Astrocyte of the cerebellum (primary cell): ENCODE data around the gene ASB7.

Source experiments
- DNase-seq: peaks from one replicate; pipeline ENCODE4 v3.0.0-alpha.2; 2011; ENCODE audit warnings: low read depth
- H3K4me3 ChIP-seq: 2 replicates; pipeline ENCODE4 v1.5.1; 2011; ENCODE audit warnings: mild to moderate bottlenecking, low read depth, low read length, moderate library complexity
- in situ Hi-C: cut with HindIII; loops from 2 replicates; pipeline ENCODE4 v1.10.0; 2017; ENCODE audit warnings: low sequenced_read_pairs
- TF ChIP-seq, protein P1 (sequence below): IDR thresholded peaks from 2 replicates; pipeline ENCODE4 v1.5.1; 2012; ENCODE audit warnings: low read length, low read depth, moderate library complexity, mild to moderate bottlenecking; ENCODE audit errors: missing control alignments

Gene ASB7

GRCh38 chr15:100623301-100623700, 20.9 kb downstream of the ASB7 start:
- peak; percentile 20 for DNase-seq
- in situ Hi-C loops = no loop called here
- TF ChIP-seq, protein P1, sequence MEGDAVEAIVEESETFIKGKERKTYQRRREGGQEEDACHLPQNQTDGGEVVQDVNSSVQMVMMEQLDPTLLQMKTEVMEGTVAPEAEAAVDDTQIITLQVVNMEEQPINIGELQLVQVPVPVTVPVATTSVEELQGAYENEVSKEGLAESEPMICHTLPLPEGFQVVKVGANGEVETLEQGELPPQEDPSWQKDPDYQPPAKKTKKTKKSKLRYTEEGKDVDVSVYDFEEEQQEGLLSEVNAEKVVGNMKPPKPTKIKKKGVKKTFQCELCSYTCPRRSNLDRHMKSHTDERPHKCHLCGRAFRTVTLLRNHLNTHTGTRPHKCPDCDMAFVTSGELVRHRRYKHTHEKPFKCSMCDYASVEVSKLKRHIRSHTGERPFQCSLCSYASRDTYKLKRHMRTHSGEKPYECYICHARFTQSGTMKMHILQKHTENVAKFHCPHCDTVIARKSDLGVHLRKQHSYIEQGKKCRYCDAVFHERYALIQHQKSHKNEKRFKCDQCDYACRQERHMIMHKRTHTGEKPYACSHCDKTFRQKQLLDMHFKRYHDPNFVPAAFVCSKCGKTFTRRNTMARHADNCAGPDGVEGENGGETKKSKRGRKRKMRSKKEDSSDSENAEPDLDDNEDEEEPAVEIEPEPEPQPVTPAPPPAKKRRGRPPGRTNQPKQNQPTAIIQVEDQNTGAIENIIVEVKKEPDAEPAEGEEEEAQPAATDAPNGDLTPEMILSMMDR = no peak
- no peak overlapping the region for H3K4me3 ChIP-seq

GRCh38 chr15:100627789-100628395, 25.5 kb downstream of the ASB7 start:
- peak; percentile 71 for DNase-seq
- in situ Hi-C loops = no loop called here
- no peak overlapping the region for H3K4me3 ChIP-seq

GRCh38 chr15:100628746-100629145, 26.4 kb downstream of the ASB7 start:
- in situ Hi-C loops = no loop called here
- DNase-seq = no peak
- H3K4me3 ChIP-seq = no peak overlapping the region
- TF ChIP-seq, protein P1 = no peak

More at GRCh38 chr15:100627789-100628395, 25.5 kb downstream of the ASB7 start:
- TF ChIP-seq, protein P1 = peak; percentile 67

- DNase-seq = no peak
- TF ChIP-seq, protein P1 = no peak
- in situ Hi-C loops = no loop called here
- no peak overlapping the region for H3K4me3 ChIP-seq
Observed at GRCh38 chr15:100631831-100632230, 29.4 kb downstream of the ASB7 start.

- in situ Hi-C loops = no loop called here
- TF ChIP-seq, protein P1 = no peak
- DNase-seq = no peak
- no peak overlapping the region for H3K4me3 ChIP-seq
Observed at GRCh38 chr15:100633763-100634075, 31.3 kb downstream of the ASB7 start.

GRCh38 chr15:100635406-100636071, 33.1 kb downstream of the ASB7 start:
- TF ChIP-seq, protein P1 = no peak
- no peak overlapping the region for H3K4me3 ChIP-seq
- DNase-seq = no peak
- in situ Hi-C loops = no loop called here
